ENCODE measurements around the gene SLC10A1.

The SLC10A1 gene

GRCh38 chr14:69771136-69771535 lies 25.9 kb downstream of the SLC10A1 start:
- Histone ChIP-seq H3K36me3 (ENCODE audit: control insufficient read depth, insufficient read depth, low read length) (peaks cover 84% of the 10 kb centered on the region), H3K4me1 (ENCODE audit: control insufficient read depth, insufficient read depth, low read length, poor library complexity, severe bottlenecking) (peaks cover 6% of the 10 kb centered on the region), H3K27ac (ENCODE audit: low read depth, low read length, severe bottlenecking) (no peak overlapping the region), H3K4me3 (ENCODE audit: extremely low read depth, insufficient read depth, low read length, poor library complexity, severe bottlenecking) (no peak overlapping the region), H3K9me3 (ENCODE audit: control insufficient read depth, low read length) (no peaks in the 10 kb centered on the region)
- WGBS, 2 experiments (ENCODE audit: insufficient coverage in 2 of 2) = 95% methylated on average over 16 of the region's 16 CpGs

- no peak overlapping the region for H3K4me3 ChIP-seq (ENCODE audit: extremely low read depth, insufficient read depth, low read length, poor library complexity, severe bottlenecking)
- 89 to 92% methylated on average over 1 to 2 of the region's 3 CpGs for WGBS, 2 experiments (ENCODE audit: insufficient coverage in 2 of 2)
- H3K27ac ChIP-seq (ENCODE audit: low read depth, low read length, severe bottlenecking) = no peak overlapping the region
- peaks cover 78% of the 10 kb centered on the region for H3K36me3 ChIP-seq (ENCODE audit: control insufficient read depth, insufficient read depth, low read length)
- H3K9me3 ChIP-seq (ENCODE audit: control insufficient read depth, low read length) = no peaks in the 10 kb centered on the region
- H3K4me1 ChIP-seq (ENCODE audit: control insufficient read depth, insufficient read depth, low read length, poor library complexity, severe bottlenecking) = peaks cover 6% of the 10 kb centered on the region
These were observed 26.5 kb downstream of the SLC10A1 start for GRCh38 chr14:69770559-69770958.

DNA sequence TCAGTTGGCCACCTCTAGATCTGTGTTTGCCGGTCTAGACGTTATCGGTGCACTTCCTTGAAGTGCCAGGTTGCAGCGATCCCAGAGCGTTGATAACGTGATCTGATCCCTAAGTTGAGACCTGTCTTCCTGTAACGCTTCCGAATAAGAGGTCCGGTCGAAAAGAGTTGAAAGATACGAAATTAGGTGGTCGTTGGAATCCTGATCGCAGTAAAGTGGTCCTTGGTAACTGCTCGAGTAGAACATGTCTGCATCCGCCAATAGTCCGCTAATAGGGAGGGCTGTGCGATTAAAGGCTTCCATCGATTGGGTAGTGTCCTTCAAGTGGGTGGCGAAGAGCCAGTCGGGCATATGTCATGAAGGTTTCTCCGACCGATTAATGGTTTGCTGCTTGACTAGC lies 27.4 kb downstream of the SLC10A1 start:
- Histone ChIP-seq H3K9me3 (ENCODE audit: control insufficient read depth, low read length) (no peaks in the 10 kb centered on the region), H3K27ac (ENCODE audit: low read depth, low read length, severe bottlenecking) (no peak overlapping the region), H3K36me3 (ENCODE audit: control insufficient read depth, insufficient read depth, low read length) (peaks cover 70% of the 10 kb centered on the region), H3K4me3 (ENCODE audit: extremely low read depth, insufficient read depth, low read length, poor library complexity, severe bottlenecking) (no peak overlapping the region), H3K4me1 (ENCODE audit: control insufficient read depth, insufficient read depth, low read length, poor library complexity, severe bottlenecking) (peaks cover 6% of the 10 kb centered on the region)
- 96% methylated on average over 22 of the region's 22 CpGs for WGBS, 2 experiments (ENCODE audit: insufficient coverage in 2 of 2)

DNA sequence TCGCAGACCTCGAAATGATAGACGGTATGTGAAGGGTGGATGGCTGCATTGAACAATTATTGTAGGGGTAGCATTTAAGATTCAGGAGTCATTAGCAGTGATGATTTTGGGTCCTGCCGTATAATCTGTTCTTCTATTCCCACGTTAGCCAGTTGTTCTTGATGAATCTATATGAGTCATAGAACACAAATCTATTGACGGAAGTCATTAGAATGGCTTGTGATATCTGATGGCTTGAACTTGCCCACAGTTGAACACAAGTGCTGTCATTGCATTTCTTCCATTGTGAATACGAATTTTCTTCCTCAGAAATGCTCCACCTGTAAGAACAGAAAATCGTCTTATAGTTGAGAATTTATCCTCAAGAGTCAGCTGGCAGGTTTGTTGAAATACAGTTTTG lies 28.2 kb downstream of the SLC10A1 start:
- 98 to 99% methylated on average over 7 of the region's 8 CpGs for WGBS, 2 experiments (ENCODE audit: insufficient coverage in 2 of 2)
- Histone ChIP-seq H3K4me3 (ENCODE audit: extremely low read depth, insufficient read depth, low read length, poor library complexity, severe bottlenecking) (peak overlapping the region; percentile 97), H3K9me3 (ENCODE audit: control insufficient read depth, low read length) (no peaks in the 10 kb centered on the region), H3K27ac (ENCODE audit: low read depth, low read length, severe bottlenecking) (no peak overlapping the region), H3K4me1 (ENCODE audit: control insufficient read depth, insufficient read depth, low read length, poor library complexity, severe bottlenecking) (peaks cover 6% of the 10 kb centered on the region), H3K36me3 (ENCODE audit: control insufficient read depth, insufficient read depth, low read length) (peaks cover 62% of the 10 kb centered on the region)

DNA sequence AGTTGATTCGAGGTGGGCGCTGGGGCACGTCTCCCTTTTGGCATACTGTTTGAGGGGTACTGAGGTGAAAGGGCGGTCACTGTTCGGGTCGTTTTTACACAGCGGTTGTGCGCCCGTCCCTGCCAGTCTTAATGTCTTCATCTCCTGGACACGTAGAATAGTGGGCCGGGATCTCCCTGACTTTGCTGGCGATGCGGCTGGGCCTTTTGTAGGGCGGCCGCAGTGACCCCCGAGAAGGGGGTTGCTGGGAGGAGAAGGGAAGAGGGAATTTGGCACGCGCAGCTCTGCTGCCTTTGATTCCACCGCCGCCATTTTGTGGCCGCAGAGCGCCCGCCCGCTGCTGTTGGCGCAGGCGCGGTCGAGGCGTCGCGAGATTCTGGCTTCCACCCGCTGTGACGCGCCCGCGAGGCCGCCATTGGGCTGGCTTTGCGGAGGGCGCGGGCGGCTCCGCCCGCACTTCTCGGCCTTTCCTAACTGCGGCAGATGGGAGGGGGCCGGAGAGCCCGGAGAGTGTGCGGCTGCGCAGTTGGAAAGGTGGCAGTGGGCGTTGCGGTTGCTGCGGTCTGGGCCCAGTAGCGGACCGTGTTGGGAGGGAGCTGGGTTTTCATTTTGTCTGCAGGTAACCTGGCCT lies 29.6 kb downstream of the SLC10A1 start:
- H3K9me3 ChIP-seq (ENCODE audit: control insufficient read depth, low read length) = no peaks in the 10 kb centered on the region
- 0% methylated on average over 48 to 53 of the region's 54 CpGs for WGBS, 2 experiments (ENCODE audit: insufficient coverage in 2 of 2)
- H3K4me3 ChIP-seq (ENCODE audit: extremely low read depth, insufficient read depth, low read length, poor library complexity, severe bottlenecking) = peak overlapping the region; percentile 97
- H3K36me3 ChIP-seq (ENCODE audit: control insufficient read depth, insufficient read depth, low read length) = peaks cover 48% of the 10 kb centered on the region
- H3K4me1 ChIP-seq (ENCODE audit: control insufficient read depth, insufficient read depth, low read length, poor library complexity, severe bottlenecking) = peaks cover 6% of the 10 kb centered on the region
- peak overlapping the region; percentile 100 for H3K27ac ChIP-seq (ENCODE audit: low read depth, low read length, severe bottlenecking)

DNA sequence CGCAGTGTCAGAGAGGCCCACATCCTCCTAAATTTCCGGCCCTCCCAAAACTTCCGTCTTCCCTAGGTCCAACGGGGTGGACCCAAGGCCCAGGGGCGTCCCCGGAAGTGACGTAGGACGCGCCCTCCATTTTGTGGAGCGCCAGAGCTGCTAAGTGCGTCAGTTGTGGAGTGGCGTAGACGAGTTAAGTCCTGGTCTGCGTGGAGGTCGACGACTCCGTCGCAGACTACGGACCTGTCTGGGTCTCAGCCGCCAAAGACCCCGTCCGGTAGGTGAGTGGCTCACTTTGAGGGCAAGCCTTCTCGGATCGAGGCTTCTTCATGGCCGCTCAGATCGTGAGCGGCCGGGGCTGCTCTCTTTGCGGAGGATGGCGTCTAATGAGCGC lies 30.1 kb downstream of the SLC10A1 start, which contains the start of gene SRSF5:
SRSF5 (plus strand) TSS at position 159 of the 385 bp plus-strand sequence. CDS start 1,015 bp downstream, outside the sequence.
- WGBS, 2 experiments (ENCODE audit: insufficient coverage in 2 of 2) = 0 to 1% methylated on average over 20 to 29 of the region's 31 CpGs
- Histone ChIP-seq H3K4me3 (ENCODE audit: extremely low read depth, insufficient read depth, low read length, poor library complexity, severe bottlenecking) (peak within 1 kb of the TSS; percentile 97), H3K36me3 (ENCODE audit: control insufficient read depth, insufficient read depth, low read length) (peaks cover 43% of the 10 kb centered on the region)

DNA sequence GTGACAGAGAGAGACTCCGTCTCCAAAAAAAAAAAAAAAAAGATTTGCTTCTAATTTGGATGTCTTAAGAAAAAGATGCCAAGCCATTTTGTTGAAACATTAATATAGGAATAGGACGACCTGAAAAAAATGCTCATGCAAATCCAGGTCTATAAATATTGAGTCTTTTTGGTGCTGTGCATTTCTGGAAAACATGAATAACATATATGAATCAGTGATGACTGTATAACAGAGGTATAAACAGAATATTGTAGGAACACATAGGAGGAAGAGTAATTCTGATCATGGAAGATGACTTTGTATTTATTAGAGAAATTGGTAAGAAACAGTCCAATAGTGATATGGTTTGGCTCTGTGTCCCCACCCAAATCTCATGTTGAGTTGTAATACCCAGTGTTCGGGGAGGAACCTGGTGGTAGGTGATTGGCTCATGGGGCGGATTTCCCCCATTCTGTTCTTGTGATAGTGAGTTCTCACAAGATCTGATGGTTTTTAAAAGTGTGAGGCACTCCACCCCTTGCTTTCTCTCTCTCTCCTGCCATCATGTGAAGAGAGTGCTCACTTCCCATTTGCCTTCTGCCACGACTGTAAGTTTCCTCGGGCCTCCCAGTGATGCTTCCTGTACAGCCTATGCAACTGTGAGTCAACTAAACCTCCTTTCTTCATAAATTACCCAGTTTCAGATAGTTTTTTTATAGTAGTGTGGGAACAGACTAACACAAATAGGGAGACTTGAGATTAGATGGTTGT lies 33.1 kb downstream of the SLC10A1 start:
- H3K9me3 ChIP-seq (ENCODE audit: control insufficient read depth, low read length) = no peaks in the 10 kb centered on the region
- peaks cover 13% of the 10 kb centered on the region for H3K36me3 ChIP-seq (ENCODE audit: control insufficient read depth, insufficient read depth, low read length)
- 94 to 100% methylated on average over 3 to 5 of the region's 6 CpGs for WGBS, 2 experiments (ENCODE audit: insufficient coverage in 2 of 2)
- H3K4me3 ChIP-seq (ENCODE audit: extremely low read depth, insufficient read depth, low read length, poor library complexity, severe bottlenecking) = no peak overlapping the region
- peaks cover 4% of the 10 kb centered on the region for H3K4me1 ChIP-seq (ENCODE audit: control insufficient read depth, insufficient read depth, low read length, poor library complexity, severe bottlenecking)
- no peak overlapping the region for H3K27ac ChIP-seq (ENCODE audit: low read depth, low read length, severe bottlenecking)

More for the DNA sequence above, 30.1 kb downstream of the SLC10A1 start, which contains the start of gene SRSF5:
- Histone ChIP-seq H3K27ac (ENCODE audit: low read depth, low read length, severe bottlenecking) (peak within 1 kb of the TSS; percentile 100), H3K9me3 (ENCODE audit: control insufficient read depth, low read length) (no peaks in the 10 kb centered on the region), H3K4me1 (ENCODE audit: control insufficient read depth, insufficient read depth, low read length, poor library complexity, severe bottlenecking) (peaks cover 6% of the 10 kb centered on the region)

DNA sequence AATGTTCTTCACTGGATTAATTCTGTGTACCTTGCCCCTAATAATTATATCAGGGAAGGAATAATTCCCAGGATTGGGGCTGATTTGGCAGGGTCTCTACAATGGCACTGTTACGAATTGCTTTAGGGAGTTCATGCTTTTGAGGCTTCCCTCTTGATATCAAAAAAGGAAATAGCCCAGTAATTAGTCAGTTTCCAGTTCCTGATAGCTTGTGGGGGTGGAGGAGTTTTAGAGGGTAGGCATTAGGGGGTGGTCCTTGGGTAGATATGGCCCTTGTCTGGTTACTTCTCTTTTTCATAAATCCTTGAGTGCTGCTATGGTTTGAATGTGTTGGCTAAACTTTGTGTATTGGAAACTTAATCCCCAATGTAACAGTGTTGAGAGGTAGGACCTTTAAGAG lies 36.2 kb downstream of the SLC10A1 start:
- H3K4me1 ChIP-seq (ENCODE audit: control insufficient read depth, insufficient read depth, low read length, poor library complexity, severe bottlenecking) = no peaks in the 10 kb centered on the region
- no peaks in the 10 kb centered on the region for H3K36me3 ChIP-seq (ENCODE audit: control insufficient read depth, insufficient read depth, low read length)
- no peak overlapping the region for H3K4me3 ChIP-seq (ENCODE audit: extremely low read depth, insufficient read depth, low read length, poor library complexity, severe bottlenecking)
- no peaks in the 10 kb centered on the region for H3K9me3 ChIP-seq (ENCODE audit: control insufficient read depth, low read length)
- peak overlapping the region; percentile 30 for H3K27ac ChIP-seq (ENCODE audit: low read depth, low read length, severe bottlenecking)
- 90% methylated on average over 1 of the region's 1 CpG; no CpG with 5 or more reads in 1 of the 2 experiments for WGBS, 2 experiments (ENCODE audit: insufficient coverage in 2 of 2)

GRCh38 chr14:69756298-69756697 lies 40.7 kb downstream of the SLC10A1 start:
- Histone ChIP-seq H3K9me3 (ENCODE audit: control insufficient read depth, low read length) (no peaks in the 10 kb centered on the region), H3K4me3 (ENCODE audit: extremely low read depth, insufficient read depth, low read length, poor library complexity, severe bottlenecking) (no peak overlapping the region), H3K4me1 (ENCODE audit: control insufficient read depth, insufficient read depth, low read length, poor library complexity, severe bottlenecking) (no peaks in the 10 kb centered on the region), H3K36me3 (ENCODE audit: control insufficient read depth, insufficient read depth, low read length) (no peaks in the 10 kb centered on the region), H3K27ac (ENCODE audit: low read depth, low read length, severe bottlenecking) (no peak overlapping the region)
- 63% methylated on average over 3 of the region's 3 CpGs for WGBS, 2 experiments (ENCODE audit: insufficient coverage in 2 of 2)

- Histone ChIP-seq H3K27ac (ENCODE audit: low read depth, low read length, severe bottlenecking) (no peak overlapping the region), H3K4me1 (ENCODE audit: control insufficient read depth, insufficient read depth, low read length, poor library complexity, severe bottlenecking) (no peaks in the 10 kb centered on the region), H3K9me3 (ENCODE audit: control insufficient read depth, low read length) (no peaks in the 10 kb centered on the region), H3K4me3 (ENCODE audit: extremely low read depth, insufficient read depth, low read length, poor library complexity, severe bottlenecking) (no peak overlapping the region), H3K36me3 (ENCODE audit: control insufficient read depth, insufficient read depth, low read length) (no peaks in the 10 kb centered on the region)
- 80 to 100% methylated on average over 1 to 2 of the region's 2 CpGs for WGBS, 2 experiments (ENCODE audit: insufficient coverage in 2 of 2)
These were observed 41.3 kb downstream of the SLC10A1 start for GRCh38 chr14:69755784-69756183.

DNA sequence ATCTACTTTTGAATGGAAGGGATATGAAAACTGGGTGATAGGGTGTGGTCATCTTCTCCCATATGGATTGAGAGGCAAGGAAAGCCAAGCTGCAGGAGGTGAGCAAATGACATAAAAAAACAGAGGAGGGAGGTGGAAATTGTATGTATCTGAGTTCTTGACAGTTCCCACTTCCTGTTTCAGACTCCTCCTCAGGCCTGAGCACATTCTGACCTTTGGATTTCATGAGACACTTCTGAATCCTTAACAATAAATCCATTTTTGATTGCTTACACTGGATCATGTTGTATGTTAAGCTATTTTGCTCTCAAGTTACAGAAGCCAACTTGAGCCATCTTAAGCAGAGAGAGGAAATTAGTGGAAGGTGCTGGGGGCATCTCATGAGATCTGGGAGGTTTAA lies 41.7 kb downstream of the SLC10A1 start:
- Histone ChIP-seq H3K27ac (ENCODE audit: low read depth, low read length, severe bottlenecking) (no peak overlapping the region), H3K4me1 (ENCODE audit: control insufficient read depth, insufficient read depth, low read length, poor library complexity, severe bottlenecking) (no peaks in the 10 kb centered on the region), H3K4me3 (ENCODE audit: extremely low read depth, insufficient read depth, low read length, poor library complexity, severe bottlenecking) (no peak overlapping the region), H3K9me3 (ENCODE audit: control insufficient read depth, low read length) (no peaks in the 10 kb centered on the region), H3K36me3 (ENCODE audit: control insufficient read depth, insufficient read depth, low read length) (no peaks in the 10 kb centered on the region)

Measured in mesodermal cell (in vitro differentiated cells).